Measurements from ENCODE around the gene RAP1GAP. TPM values are rescaled to one million over a fixed set of nuclear protein-coding genes. Genes with fewer than 3 reads are reported as not detected.

The RAP1GAP gene
- total RNA-seq, 1 donor from 2014 or later: 2.6 TPM

DNA sequence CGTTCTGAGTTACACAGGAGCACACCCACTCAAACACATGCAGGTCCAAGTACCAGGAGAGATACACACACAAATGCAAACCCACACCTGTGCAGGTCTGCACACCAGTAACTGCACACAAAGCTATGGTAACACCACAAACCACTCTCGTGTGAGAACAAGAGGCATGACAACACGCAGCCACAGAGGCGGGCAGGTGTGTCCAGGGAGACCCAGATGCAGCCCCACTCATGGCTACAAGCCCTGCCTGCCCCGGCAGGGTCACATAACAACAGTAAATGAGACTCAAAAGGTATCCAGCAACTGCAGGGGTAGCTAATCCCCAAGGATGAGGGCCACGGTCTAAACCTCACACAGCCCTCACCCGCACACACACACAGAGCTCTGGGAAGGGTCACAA lies 48.1 kb downstream of the RAP1GAP start:
- H3K4me3 Mint-ChIP-seq: no peak overlapping the region

GRCh38 chr1:21620496-21620895 lies 48.7 kb downstream of the RAP1GAP start:
- H3K4me2 ChIP-seq: no peak overlapping the region
- H3F3A ChIP-seq (ENCODE audit: low read depth): peaks cover 13% of the 10 kb centered on the region
- H3K4me1 ChIP-seq: peaks cover 13% of the 10 kb centered on the region
- H3K36me3 ChIP-seq: no peaks in the 10 kb centered on the region
- no peaks in the 10 kb centered on the region for H3K36me3 Mint-ChIP-seq
- no peak overlapping the region for H3K27ac Mint-ChIP-seq
- H3K9ac ChIP-seq: no peak overlapping the region
- H3K9me3 Mint-ChIP-seq: peaks cover 1% of the 10 kb centered on the region
- peaks cover 24% of the 10 kb centered on the region for H3K4me1 Mint-ChIP-seq
- TF ChIP-seq, protein P1, sequence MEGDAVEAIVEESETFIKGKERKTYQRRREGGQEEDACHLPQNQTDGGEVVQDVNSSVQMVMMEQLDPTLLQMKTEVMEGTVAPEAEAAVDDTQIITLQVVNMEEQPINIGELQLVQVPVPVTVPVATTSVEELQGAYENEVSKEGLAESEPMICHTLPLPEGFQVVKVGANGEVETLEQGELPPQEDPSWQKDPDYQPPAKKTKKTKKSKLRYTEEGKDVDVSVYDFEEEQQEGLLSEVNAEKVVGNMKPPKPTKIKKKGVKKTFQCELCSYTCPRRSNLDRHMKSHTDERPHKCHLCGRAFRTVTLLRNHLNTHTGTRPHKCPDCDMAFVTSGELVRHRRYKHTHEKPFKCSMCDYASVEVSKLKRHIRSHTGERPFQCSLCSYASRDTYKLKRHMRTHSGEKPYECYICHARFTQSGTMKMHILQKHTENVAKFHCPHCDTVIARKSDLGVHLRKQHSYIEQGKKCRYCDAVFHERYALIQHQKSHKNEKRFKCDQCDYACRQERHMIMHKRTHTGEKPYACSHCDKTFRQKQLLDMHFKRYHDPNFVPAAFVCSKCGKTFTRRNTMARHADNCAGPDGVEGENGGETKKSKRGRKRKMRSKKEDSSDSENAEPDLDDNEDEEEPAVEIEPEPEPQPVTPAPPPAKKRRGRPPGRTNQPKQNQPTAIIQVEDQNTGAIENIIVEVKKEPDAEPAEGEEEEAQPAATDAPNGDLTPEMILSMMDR (IDR thresholded peaks at IDR 0.05): no peak
- TF ChIP-seq EZH2phosphoT487 (IDR thresholded peaks at IDR 0.05) (no peak), EZH2 (IDR thresholded peaks at IDR 0.05) (no peak)
- no peak overlapping the region for H2AFZ ChIP-seq (replicated peaks)
- peaks cover 17% of the 10 kb centered on the region for H3K27me3 Mint-ChIP-seq (ENCODE audit: insufficient read depth, low read depth)
- H4K20me1 ChIP-seq (ENCODE audit: low read depth): peaks cover 7% of the 10 kb centered on the region
- H3K4me3 Mint-ChIP-seq: no peak overlapping the region
- no peak overlapping the region for H3K27ac ChIP-seq
- H3K4me3 ChIP-seq: no peak overlapping the region
- no peaks in the 10 kb centered on the region for H3K79me2 ChIP-seq (ENCODE audit: low read depth)
- peaks cover 46% of the 10 kb centered on the region for H3K27me3 ChIP-seq
- H3K9me3 ChIP-seq (ENCODE audit: low read depth): no peaks in the 10 kb centered on the region
- DNase-seq (ENCODE audit: low spot score): no peak

More for the DNA sequence above, 48.1 kb downstream of the RAP1GAP start:
- Mint-ChIP-seq H3K36me3 (no peaks in the 10 kb centered on the region), H3K27me3 (ENCODE audit: insufficient read depth, low read depth) (peaks cover 17% of the 10 kb centered on the region), H3K4me1 (peaks cover 24% of the 10 kb centered on the region), H3K9me3 (no peaks in the 10 kb centered on the region), H3K27ac (no peak overlapping the region)
- Histone ChIP-seq H3K79me2 (ENCODE audit: low read depth) (no peaks in the 10 kb centered on the region), H3K4me3 (no peak overlapping the region), H2AFZ (replicated peaks) (no peak overlapping the region), H3K9ac (no peak overlapping the region), H3K9me3 (ENCODE audit: low read depth) (no peaks in the 10 kb centered on the region), H3K27me3 (peaks cover 46% of the 10 kb centered on the region), H3K4me1 (peaks cover 13% of the 10 kb centered on the region), H3K36me3 (no peaks in the 10 kb centered on the region), H4K20me1 (ENCODE audit: low read depth) (peaks cover 7% of the 10 kb centered on the region), H3K27ac (no peak overlapping the region), H3K4me2 (no peak overlapping the region), H3F3A (ENCODE audit: low read depth) (peaks cover 13% of the 10 kb centered on the region)
- DNase-seq (ENCODE audit: low spot score): no peak
- no peak for TF ChIP-seq EZH2 (IDR thresholded peaks at IDR 0.05)
- TF ChIP-seq, protein P1 (IDR thresholded peaks at IDR 0.05): no peak
- no peak for TF ChIP-seq EZH2phosphoT487 (IDR thresholded peaks at IDR 0.05)

DNA sequence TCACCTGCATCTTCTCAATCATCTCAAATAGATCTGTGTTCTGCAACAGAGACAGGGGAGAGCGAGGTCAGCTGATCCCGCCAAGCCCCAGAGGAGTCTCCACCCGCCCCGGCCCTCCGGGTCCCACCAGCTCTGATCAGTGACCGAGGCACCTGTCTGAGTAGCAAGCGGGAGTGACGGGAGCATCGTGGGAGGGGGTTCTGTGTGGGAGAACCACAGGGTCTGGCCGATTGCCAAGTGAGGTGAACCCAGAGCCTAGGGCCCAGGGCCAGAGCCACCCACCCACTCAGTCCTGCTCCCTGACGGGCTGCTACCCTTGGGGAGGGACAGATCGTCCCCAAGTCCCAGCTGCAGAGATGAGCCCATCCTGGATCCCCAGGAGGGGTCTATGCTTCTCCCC lies 49.1 kb downstream of the RAP1GAP start:
- H3K9ac ChIP-seq: no peak overlapping the region
- peaks cover 13% of the 10 kb centered on the region for H3F3A ChIP-seq (ENCODE audit: low read depth)
- no peaks in the 10 kb centered on the region for H3K36me3 Mint-ChIP-seq
- no peak overlapping the region for H3K4me2 ChIP-seq
- no peak overlapping the region for H2AFZ ChIP-seq (replicated peaks)
- no peak overlapping the region for H3K4me3 Mint-ChIP-seq
- no peak overlapping the region for H3K27ac ChIP-seq
- H3K4me3 ChIP-seq: no peak overlapping the region
- H4K20me1 ChIP-seq (ENCODE audit: low read depth): peaks cover 7% of the 10 kb centered on the region
- H3K9me3 ChIP-seq (ENCODE audit: low read depth): no peaks in the 10 kb centered on the region
- H3K27me3 Mint-ChIP-seq (ENCODE audit: insufficient read depth, low read depth): peaks cover 15% of the 10 kb centered on the region
- no peak for DNase-seq (ENCODE audit: low spot score)
- no peak overlapping the region for H3K27ac Mint-ChIP-seq
- peaks cover 13% of the 10 kb centered on the region for H3K4me1 ChIP-seq
- no peaks in the 10 kb centered on the region for H3K79me2 ChIP-seq (ENCODE audit: low read depth)
- H3K36me3 ChIP-seq: no peaks in the 10 kb centered on the region
- peaks cover 46% of the 10 kb centered on the region for H3K27me3 ChIP-seq
- H3K4me1 Mint-ChIP-seq: peaks cover 24% of the 10 kb centered on the region
- TF ChIP-seq EZH2 (IDR thresholded peaks at IDR 0.05) (no peak), EZH2phosphoT487 (IDR thresholded peaks at IDR 0.05) (no peak)
- TF ChIP-seq, protein P1 (IDR thresholded peaks at IDR 0.05): no peak
- peaks cover 2% of the 10 kb centered on the region for H3K9me3 Mint-ChIP-seq
